ENCODE results near the gene CLEC14A. TPM values are rescaled to one million over a fixed set of nuclear protein-coding genes. Genes with fewer than 3 reads are reported as not detected.

The CLEC14A gene, protein sequence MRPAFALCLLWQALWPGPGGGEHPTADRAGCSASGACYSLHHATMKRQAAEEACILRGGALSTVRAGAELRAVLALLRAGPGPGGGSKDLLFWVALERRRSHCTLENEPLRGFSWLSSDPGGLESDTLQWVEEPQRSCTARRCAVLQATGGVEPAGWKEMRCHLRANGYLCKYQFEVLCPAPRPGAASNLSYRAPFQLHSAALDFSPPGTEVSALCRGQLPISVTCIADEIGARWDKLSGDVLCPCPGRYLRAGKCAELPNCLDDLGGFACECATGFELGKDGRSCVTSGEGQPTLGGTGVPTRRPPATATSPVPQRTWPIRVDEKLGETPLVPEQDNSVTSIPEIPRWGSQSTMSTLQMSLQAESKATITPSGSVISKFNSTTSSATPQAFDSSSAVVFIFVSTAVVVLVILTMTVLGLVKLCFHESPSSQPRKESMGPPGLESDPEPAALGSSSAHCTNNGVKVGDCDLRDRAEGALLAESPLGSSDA
- not detected for polyA plus RNA-seq (2012; ENCODE audit: missing spikeins)

DNA sequence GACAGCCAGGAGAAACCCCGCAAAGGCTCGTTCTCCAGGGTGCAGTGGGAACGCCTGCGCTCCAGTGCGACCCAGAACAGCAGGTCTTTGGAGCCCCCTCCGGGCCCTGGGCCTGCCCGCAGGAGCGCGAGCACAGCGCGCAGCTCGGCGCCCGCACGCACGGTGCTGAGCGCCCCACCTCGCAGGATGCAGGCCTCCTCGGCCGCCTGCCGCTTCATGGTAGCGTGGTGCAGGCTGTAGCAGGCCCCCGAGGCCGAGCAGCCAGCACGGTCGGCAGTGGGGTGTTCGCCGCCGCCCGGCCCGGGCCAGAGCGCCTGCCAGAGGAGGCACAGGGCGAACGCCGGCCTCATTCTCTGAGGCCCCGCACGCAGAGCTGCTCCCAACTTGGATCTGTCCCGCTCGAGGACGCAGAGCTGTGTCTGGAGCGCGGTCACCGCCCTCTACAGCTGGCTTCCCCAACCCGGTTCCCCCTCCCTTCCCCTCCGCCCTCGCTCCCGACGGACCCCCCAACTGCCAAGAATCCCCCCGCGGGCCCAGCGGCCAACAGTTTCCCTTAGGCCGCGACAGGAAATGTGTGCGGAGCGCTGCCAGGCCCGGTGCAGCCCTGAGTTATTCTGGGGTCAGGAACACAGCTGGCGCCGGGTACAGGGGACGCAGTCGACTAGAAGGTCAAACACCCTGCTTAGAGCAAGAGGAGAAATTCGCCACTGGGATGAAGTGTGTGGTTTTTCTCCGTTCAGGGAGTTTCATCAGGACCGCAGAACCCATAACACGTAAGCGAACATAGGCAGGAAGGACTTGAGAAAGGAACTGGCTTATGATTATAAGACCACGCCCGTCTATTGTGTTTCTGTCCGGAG, at the start of gene CLEC14A:
CLEC14A (minus strand) TSS at position 421 of the 860 bp plus-strand sequence; CDS start at position 350, 71 bp downstream.
- FAIRE-seq (no peak), DNase-seq (ENCODE audit: insufficient read length) (no peak)
- TF ChIP-seq POLR2A (IDR thresholded peaks at IDR 0.05; ENCODE audit: low read depth, low read length) (no peak), POLR2AphosphoS5 (IDR thresholded peaks at IDR 0.05; ENCODE audit: low read depth, low read length) (no peak), TAF1 (IDR thresholded peaks at IDR 0.05; ENCODE audit: borderline replicate concordance, low read depth, low read length) (no peak)

DNA sequence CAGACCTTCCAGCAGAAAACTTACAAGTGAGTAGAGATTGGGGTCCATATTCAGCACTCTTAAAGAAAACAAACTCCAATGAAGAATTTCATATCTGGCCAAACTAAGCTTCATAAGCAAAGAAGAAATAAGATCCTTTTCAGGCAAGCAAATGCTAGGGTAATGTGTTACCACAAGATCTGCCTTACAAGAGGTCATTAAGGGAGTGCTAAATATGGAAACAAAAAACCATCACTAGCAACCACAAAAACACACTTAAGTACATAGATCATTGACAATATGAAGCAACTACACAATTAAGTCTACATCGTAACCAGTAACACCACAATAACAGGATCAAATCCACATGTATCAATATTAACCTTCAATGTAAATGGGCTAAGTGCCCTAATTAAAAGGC, 47.1 kb upstream of the CLEC14A start:
- DNase-seq (ENCODE audit: insufficient read length) (no peak), FAIRE-seq (no peak)
- TF ChIP-seq TAF1 (IDR thresholded peaks at IDR 0.05; ENCODE audit: borderline replicate concordance, low read depth, low read length) (no peak), POLR2A (IDR thresholded peaks at IDR 0.05; ENCODE audit: low read depth, low read length) (no peak), POLR2AphosphoS5 (IDR thresholded peaks at IDR 0.05; ENCODE audit: low read depth, low read length) (no peak)

DNA sequence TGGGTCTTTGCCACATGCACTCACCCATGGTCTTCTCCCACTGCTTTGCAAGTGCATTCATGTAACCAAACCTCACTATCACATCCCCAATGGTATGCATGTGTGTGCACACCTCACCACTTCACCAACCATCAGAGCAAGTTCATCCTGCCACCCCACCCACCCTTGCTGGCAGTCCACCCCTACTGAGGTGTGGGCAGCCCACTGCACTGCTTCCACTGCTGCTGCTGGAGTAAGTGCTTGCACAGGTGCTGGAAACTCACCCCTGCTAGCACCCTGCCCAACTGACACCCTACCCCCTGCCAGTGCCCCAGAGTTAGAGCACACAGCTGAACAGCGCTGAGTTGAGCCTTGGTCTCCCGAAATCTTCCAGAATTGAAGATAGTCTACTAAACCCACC, 46.1 kb upstream of the CLEC14A start:
- no peak for TF ChIP-seq POLR2A (IDR thresholded peaks at IDR 0.05; ENCODE audit: low read depth, low read length)
- TF ChIP-seq POLR2AphosphoS5 (IDR thresholded peaks at IDR 0.05; ENCODE audit: low read depth, low read length): no peak
- no peak for TF ChIP-seq TAF1 (IDR thresholded peaks at IDR 0.05; ENCODE audit: borderline replicate concordance, low read depth, low read length)
- DNase-seq (ENCODE audit: insufficient read length) (no peak), FAIRE-seq (no peak)

DNA sequence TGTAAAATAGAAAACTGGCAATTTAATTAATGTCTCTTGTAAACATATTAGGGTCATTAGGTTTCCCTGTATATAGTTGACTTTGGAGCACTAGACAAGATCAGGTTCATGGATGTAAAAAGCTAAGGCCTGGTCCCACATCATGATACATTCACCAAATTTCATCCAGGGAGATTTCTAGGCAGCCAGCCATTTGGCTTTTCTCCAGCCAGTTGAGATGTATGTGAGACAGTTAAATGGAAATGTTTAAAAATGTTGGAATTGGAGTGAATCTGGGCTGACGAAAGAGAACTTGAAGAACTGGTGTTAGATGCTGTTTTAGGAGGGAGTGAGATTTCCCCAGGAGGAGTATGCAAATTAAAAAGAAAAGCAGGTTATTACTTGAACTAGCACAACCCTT, 41.8 kb upstream of the CLEC14A start:
- FAIRE-seq (no peak), DNase-seq (ENCODE audit: insufficient read length) (no peak)
- TF ChIP-seq POLR2A (IDR thresholded peaks at IDR 0.05; ENCODE audit: low read depth, low read length): no peak
- no peak for TF ChIP-seq POLR2AphosphoS5 (IDR thresholded peaks at IDR 0.05; ENCODE audit: low read depth, low read length)
- no peak for TF ChIP-seq TAF1 (IDR thresholded peaks at IDR 0.05; ENCODE audit: borderline replicate concordance, low read depth, low read length)

DNA sequence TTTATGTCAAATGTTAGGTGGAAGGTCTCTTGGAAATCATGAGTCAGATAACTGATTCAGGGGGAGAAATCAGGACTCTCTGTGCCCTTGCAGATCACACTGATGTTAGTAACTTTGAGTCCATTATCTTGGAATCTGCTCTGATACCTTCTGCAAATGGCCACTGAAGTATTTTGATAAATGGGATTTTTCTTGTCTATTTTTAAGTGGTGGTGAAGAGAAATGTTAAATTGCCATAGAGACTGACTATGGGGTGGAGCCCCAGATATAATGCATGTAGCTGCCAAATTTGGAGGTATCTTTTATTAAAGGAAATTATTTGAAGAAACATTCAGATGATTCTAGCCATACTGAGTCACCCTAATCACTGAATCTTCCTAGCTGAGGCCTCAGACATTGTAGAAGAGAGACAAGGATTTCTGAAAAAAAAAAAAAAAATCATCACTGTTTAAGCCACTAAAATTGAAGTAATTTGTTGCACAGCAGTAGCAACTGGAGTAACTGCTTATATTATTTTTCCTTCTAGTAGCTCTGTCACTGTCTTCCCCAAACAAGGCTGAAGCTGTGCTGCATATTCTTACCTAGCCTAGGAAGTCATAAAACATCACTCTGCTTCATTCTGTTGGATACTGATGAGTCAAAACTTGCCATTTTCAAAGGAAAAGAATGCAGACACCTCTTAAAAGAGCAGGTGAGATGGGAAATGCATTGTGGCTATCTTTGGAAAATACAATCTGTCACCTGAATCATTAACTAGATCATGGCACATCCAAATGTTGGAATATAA, 36.0 kb upstream of the CLEC14A start:
- DNase-seq (ENCODE audit: insufficient read length) (no peak), FAIRE-seq (no peak)
- no peak for TF ChIP-seq TAF1 (IDR thresholded peaks at IDR 0.05; ENCODE audit: borderline replicate concordance, low read depth, low read length)
- no peak for TF ChIP-seq POLR2AphosphoS5 (IDR thresholded peaks at IDR 0.05; ENCODE audit: low read depth, low read length)
- no peak for TF ChIP-seq POLR2A (IDR thresholded peaks at IDR 0.05; ENCODE audit: low read depth, low read length)

DNA sequence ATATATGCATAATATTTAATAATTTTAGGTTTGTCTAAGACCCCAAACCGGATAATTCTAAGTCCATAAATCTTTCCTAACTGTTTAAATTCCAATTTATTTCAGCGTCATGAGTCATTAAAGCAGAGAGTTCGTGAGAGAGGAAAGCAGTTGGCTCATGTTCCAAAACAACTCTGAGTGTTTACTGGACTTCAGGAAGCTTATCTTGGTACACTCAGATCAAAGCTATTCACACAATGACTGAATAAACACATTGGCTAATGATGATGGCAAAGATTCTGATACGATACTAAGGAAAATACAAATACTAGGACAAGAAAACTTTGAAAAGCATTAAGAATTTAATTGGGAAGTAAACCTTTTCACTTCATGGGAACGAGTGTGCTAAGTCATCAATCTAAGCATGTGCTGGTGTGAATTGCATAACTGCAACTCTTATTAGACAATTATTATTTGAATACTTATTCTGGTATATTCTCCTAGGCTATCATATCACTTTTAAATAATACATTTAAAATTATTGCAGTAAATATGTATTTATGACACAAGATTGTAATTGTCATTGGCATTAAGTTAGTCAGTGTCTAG, 34.8 kb upstream of the CLEC14A start:
- TF ChIP-seq POLR2AphosphoS5 (IDR thresholded peaks at IDR 0.05; ENCODE audit: low read depth, low read length) (no peak), POLR2A (IDR thresholded peaks at IDR 0.05; ENCODE audit: low read depth, low read length) (no peak), TAF1 (IDR thresholded peaks at IDR 0.05; ENCODE audit: borderline replicate concordance, low read depth, low read length) (no peak)
- DNase-seq (ENCODE audit: insufficient read length) (no peak), FAIRE-seq (no peak)

DNA sequence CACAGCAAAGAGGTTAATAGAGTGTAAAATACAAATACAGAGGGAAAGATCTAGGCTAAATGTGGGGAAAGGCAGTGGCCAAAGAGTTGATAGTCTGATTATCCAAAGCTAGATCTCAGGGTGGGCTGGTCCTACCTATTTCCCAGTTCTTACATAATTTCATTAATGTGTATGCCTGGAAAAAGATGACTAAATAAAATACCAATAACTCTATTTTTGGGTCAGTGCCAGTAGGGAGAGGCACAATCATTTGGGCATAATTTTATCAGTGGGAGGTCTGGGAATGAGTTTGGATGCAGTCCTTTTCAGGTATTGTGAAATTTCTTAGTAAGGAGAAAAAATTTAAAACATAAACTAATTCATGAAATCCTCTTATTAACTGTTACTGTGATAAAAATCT, 30.6 kb upstream of the CLEC14A start:
- FAIRE-seq (no peak), DNase-seq (ENCODE audit: insufficient read length) (no peak)
- TF ChIP-seq POLR2AphosphoS5 (IDR thresholded peaks at IDR 0.05; ENCODE audit: low read depth, low read length) (no peak), POLR2A (IDR thresholded peaks at IDR 0.05; ENCODE audit: low read depth, low read length) (no peak), TAF1 (IDR thresholded peaks at IDR 0.05; ENCODE audit: borderline replicate concordance, low read depth, low read length) (no peak)

DNA sequence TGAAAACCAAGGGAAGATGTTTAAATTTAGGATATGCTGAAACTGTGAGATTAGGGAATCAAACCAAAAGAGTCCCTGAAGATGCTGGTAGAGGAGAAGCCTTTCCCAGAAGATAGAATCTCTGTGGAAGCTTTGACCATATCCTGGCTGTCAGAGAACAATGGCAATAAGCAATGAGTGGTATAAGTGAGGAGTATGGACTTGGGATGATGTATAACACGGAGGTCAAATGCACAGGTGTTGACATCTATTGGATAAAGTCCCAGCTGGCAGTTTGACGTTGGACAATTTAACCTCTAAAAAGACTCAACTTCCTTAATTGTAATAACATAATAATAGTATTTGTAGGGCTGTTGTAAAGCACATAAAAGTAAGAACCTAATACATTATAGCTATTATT, 30.1 kb upstream of the CLEC14A start:
- FAIRE-seq (no peak), DNase-seq (ENCODE audit: insufficient read length) (no peak)
- no peak for TF ChIP-seq POLR2AphosphoS5 (IDR thresholded peaks at IDR 0.05; ENCODE audit: low read depth, low read length)
- no peak for TF ChIP-seq TAF1 (IDR thresholded peaks at IDR 0.05; ENCODE audit: borderline replicate concordance, low read depth, low read length)
- TF ChIP-seq POLR2A (IDR thresholded peaks at IDR 0.05; ENCODE audit: low read depth, low read length): no peak

DNA sequence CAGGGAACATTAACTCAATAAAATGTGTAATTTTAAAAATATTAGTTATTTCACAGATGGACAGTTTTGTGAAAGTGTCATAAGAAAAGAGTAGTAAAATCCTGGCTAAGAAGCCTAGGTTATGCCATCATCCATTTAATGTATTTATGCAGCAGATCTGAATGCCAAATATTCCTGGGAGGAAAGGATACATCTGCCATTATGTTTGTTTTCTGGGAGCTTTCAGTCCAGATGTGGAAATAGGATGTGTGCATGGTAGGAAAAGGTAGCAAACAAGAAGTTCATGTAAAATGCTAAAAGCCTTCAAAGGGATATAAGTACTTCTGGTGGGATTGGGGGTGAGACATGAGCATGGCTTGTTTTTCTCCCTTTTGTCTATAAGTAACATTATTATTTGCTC, 27.0 kb upstream of the CLEC14A start:
- no peak for DNase-seq (ENCODE audit: insufficient read length)
- FAIRE-seq: no peak
- no peak for TF ChIP-seq POLR2AphosphoS5 (IDR thresholded peaks at IDR 0.05; ENCODE audit: low read depth, low read length)
- TF ChIP-seq TAF1 (IDR thresholded peaks at IDR 0.05; ENCODE audit: borderline replicate concordance, low read depth, low read length): no peak
- TF ChIP-seq POLR2A (IDR thresholded peaks at IDR 0.05; ENCODE audit: low read depth, low read length): no peak

DNA sequence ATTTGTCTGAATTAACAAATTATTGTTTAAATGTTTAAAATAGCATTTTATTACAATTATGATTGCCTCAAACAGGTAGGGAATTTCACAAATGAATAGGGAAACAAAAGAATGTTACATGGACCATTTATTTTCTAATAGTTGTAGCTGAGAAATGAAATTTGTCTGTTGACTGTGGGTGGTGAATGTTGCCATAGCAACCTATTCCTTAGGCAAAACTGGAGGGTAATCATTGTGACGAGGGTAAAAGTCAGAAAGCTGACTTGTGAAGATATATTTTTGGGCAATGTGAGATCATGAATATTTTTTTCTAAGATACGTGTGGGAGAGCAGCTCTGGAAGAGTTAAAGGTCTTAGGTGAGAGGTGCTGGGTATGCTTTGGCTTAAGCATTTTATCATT, 24.2 kb upstream of the CLEC14A start:
- DNase-seq (ENCODE audit: insufficient read length): no peak
- FAIRE-seq: no peak
- TF ChIP-seq TAF1 (IDR thresholded peaks at IDR 0.05; ENCODE audit: borderline replicate concordance, low read depth, low read length) (no peak), POLR2A (IDR thresholded peaks at IDR 0.05; ENCODE audit: low read depth, low read length) (no peak), POLR2AphosphoS5 (IDR thresholded peaks at IDR 0.05; ENCODE audit: low read depth, low read length) (no peak)

Data from GM12892 (cell line).